Measurements from ENCODE around the gene PPP1R14B. TPM values are rescaled to one million over a fixed set of nuclear protein-coding genes. Genes with fewer than 3 reads are reported as not detected.

The PPP1R14B gene
- total RNA-seq (252 TPM), polyA plus RNA-seq (ENCODE audit: insufficient read depth in 1 of 8, insufficient read length in 8 of 8, low replicate concordance in 1 of 8) (100 to 1,000 TPM; 170 to 222 (median 194) TPM)
- long read RNA-seq, donor 1, transcript PPP1R14B-201 (4 exons, 982 nt) = major isoform, 86 of 90 reads
- long read RNA-seq, donor 1, partial matches to known transcripts = 0 of 90 reads
- long read RNA-seq, donor 1, other reads (novel, unspliced or antisense) = 0 of 90 reads
- long read RNA-seq, donor 2, transcript PPP1R14B-201 (4 exons, 982 nt) = major isoform, 8 of 8 reads
- long read RNA-seq, donor 2, partial matches to known transcripts = 0 of 8 reads
- long read RNA-seq, donor 2, other reads (novel, unspliced or antisense) = 0 of 8 reads
- long read RNA-seq, donor 3, transcript PPP1R14B-201 (4 exons, 982 nt) = major isoform, 183 of 192 reads
- long read RNA-seq, donor 3, partial matches to known transcripts = 0 of 192 reads
- long read RNA-seq, donor 3, other reads (novel, unspliced or antisense) = 7 of 192 reads
- long read RNA-seq, donor 4, transcript PPP1R14B-201 (4 exons, 982 nt) = major isoform, 164 of 176 reads
- long read RNA-seq, donor 4, partial matches to known transcripts = 0 of 176 reads
- long read RNA-seq, donor 4, other reads (novel, unspliced or antisense) = 8 of 176 reads
- long read RNA-seq, donor 5, transcript PPP1R14B-203 (3 exons, 920 nt) = minor isoform, 8 of 412 reads
- long read RNA-seq, donor 5, transcript PPP1R14B-201 (4 exons, 982 nt) = major isoform, 365 of 412 reads
- long read RNA-seq, donor 5, partial matches to known transcripts = 0 of 412 reads
- long read RNA-seq, donor 5, other reads (novel, unspliced or antisense) = 39 of 412 reads
- long read RNA-seq, donor 6, transcript PPP1R14B-201 (4 exons, 982 nt) = major isoform, 340 of 382 reads
- long read RNA-seq, donor 6, transcript PPP1R14B-203 (3 exons, 920 nt) = minor isoform, 12 of 382 reads
- long read RNA-seq, donor 6, partial matches to known transcripts = 0 of 382 reads
- long read RNA-seq, donor 6, other reads (novel, unspliced or antisense) = 28 of 382 reads
- long read RNA-seq, donor 7, transcript PPP1R14B-203 (3 exons, 920 nt) = minor isoform, 7 of 246 reads
- long read RNA-seq, donor 7, transcript PPP1R14B-201 (4 exons, 982 nt) = major isoform, 220 of 246 reads
- long read RNA-seq, donor 7, partial matches to known transcripts = 0 of 246 reads
- long read RNA-seq, donor 7, other reads (novel, unspliced or antisense) = 18 of 246 reads
- long read RNA-seq, donor 8, transcript PPP1R14B-201 (4 exons, 982 nt) = major isoform, 108 of 130 reads
- long read RNA-seq, donor 8, transcript PPP1R14B-203 (3 exons, 920 nt) = minor isoform, 6 of 130 reads
- long read RNA-seq, donor 8, partial matches to known transcripts = 10 of 130 reads
- long read RNA-seq, donor 8, other reads (novel, unspliced or antisense) = 6 of 130 reads
- long read RNA-seq, donor 9, transcript PPP1R14B-201 (4 exons, 982 nt) = major isoform, 125 of 127 reads
- long read RNA-seq, donor 9, partial matches to known transcripts = 0 of 127 reads
- long read RNA-seq, donor 9, other reads (novel, unspliced or antisense) = 0 of 127 reads
- long read RNA-seq, donor 10, transcript PPP1R14B-203 (3 exons, 920 nt) = minor isoform, 6 of 250 reads
- long read RNA-seq, donor 10, transcript PPP1R14B-201 (4 exons, 982 nt) = major isoform, 204 of 250 reads
- long read RNA-seq, donor 10, partial matches to known transcripts = 22 of 250 reads
- long read RNA-seq, donor 10, other reads (novel, unspliced or antisense) = 17 of 250 reads
- long read RNA-seq, donor 11, transcript PPP1R14B-201 (4 exons, 982 nt) = major isoform, 144 of 155 reads
- long read RNA-seq, donor 11, transcript PPP1R14B-203 (3 exons, 920 nt) = minor isoform, 5 of 155 reads
- long read RNA-seq, donor 11, partial matches to known transcripts = 0 of 155 reads
- long read RNA-seq, donor 11, other reads (novel, unspliced or antisense) = 5 of 155 reads

DNA sequence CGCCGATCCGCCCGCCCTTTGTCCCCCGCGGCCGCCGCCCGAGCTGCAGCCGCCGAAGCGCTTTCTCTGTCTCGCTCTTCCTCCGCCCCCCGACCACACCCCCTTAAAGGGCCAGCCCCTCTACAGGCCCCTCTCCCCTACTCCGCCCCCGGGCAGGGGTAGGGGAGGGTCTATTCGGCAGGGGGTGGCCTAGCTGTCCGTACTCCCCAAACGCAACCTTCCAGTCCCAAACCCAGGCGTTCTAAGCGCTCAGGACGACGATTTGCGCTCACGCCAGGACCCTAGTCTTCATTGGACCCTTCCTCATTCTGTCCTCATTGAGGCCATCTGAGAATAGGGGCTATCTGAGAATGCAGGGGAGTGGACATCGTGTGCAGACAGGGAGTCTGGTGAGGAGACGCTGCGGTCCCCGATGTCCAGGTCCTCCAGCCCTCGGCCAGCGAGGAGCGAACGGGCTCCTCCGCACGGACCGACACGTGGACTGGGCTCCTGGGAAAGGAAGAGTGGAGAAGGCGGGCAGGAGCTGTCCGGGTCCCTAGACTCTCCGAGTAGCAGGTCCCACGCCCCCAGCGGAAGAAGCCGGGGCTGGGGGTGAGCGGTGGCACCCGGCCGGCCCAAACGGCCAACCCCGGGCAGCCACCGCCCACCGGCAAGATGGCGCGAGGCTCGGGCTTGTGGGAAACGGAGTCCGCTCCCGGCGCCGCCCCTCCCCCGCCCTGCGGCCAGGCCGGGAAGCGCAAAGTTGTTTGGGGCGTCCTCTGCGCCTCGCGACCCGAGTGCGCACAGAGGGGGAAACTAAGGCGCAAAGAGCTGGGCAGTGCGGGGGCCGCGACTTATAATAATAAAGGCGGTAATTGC, at the start of gene PPP1R14B:
TSS of gene PPP1R14B (minus strand) at position 73 of the 858 bp plus-strand sequence. CDS start 270 bp downstream, outside the sequence.
- 2% methylated on average over 54 of the region's 74 CpGs for WGBS (ENCODE audit: insufficient coverage)
- Histone ChIP-seq H3K4me1 (ENCODE audit: control insufficient read depth, insufficient read depth, low read length) (peaks cover 75% of the 10 kb centered on the region), H3K27ac (ENCODE audit: low read length) (peak within 1 kb of the TSS; percentile 98), H3K36me3 (ENCODE audit: control insufficient read depth, insufficient read depth, low read length) (peaks cover 24% of the 10 kb centered on the region), H3K4me3 (ENCODE audit: low read length) (peak within 1 kb of the TSS; percentile 78), H3K27me3 (ENCODE audit: control insufficient read depth, insufficient read depth, low read length) (no peaks in the 10 kb centered on the region), H3K9me3 (replicated peaks; ENCODE audit: control insufficient read depth, low read depth, low read length) (no peaks in the 10 kb centered on the region)
- peak; percentile 95 for DNase-seq

DNA sequence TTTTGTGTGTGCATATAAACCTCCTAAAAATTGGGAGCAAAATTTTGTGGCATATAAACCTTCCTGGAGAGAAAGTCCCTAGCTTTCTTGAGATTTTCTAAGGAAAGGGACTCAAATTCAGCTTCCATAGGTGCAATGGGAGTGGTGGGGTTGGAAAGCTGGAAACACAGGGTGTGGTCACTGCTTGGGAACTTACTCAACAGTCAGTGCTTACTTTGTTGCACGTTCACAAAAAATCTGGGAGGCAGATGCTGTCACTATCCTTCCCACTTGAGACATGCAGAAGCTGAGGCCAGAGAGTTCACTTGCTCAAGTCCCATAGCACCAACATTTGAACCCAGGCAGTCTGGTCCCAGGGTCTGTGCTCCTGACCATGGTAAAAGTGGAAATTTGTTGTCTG, 49.5 kb upstream of the PPP1R14B start:
- WGBS (ENCODE audit: insufficient coverage) = 0% methylated on average over 1 of the region's 1 CpG
- H3K27me3 ChIP-seq (ENCODE audit: control insufficient read depth, insufficient read depth, low read length) = peaks cover 97% of the 10 kb centered on the region

DNA sequence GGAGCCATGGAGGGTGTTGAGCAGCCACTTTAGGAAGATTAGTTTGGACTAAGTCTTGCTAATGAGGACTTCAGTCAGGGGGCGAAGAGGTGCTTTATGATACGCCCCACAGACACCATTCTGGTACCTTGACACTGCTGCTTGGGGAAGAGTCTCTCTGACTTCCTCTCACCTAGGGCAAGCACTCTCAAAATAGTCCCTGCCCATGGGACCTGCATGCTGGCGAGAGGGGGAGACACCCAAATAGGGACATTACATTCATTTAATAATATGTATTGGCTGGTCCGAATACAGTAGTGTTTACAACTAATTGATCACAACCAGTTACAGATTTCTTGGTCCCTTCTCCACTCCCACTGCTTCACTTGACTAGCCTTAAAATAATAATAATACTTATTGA, 49.0 kb upstream of the PPP1R14B start:
- Histone ChIP-seq H3K36me3 (ENCODE audit: control insufficient read depth, insufficient read depth, low read length) (no peaks in the 10 kb centered on the region), H3K9me3 (replicated peaks; ENCODE audit: control insufficient read depth, low read depth, low read length) (no peaks in the 10 kb centered on the region), H3K27me3 (ENCODE audit: control insufficient read depth, insufficient read depth, low read length) (peaks cover 97% of the 10 kb centered on the region), H3K4me1 (ENCODE audit: control insufficient read depth, insufficient read depth, low read length) (peaks cover 28% of the 10 kb centered on the region), H3K27ac (ENCODE audit: low read length) (no peak overlapping the region), H3K4me3 (ENCODE audit: low read length) (no peak overlapping the region)
- DNase-seq = no peak
- WGBS (ENCODE audit: insufficient coverage) = no CpG with 5 or more reads among the region's 4 CpGs

More for the DNA sequence above, 49.5 kb upstream of the PPP1R14B start:
- H3K9me3 ChIP-seq (replicated peaks; ENCODE audit: control insufficient read depth, low read depth, low read length) = no peaks in the 10 kb centered on the region
- DNase-seq = no peak
- no peak overlapping the region for H3K27ac ChIP-seq (ENCODE audit: low read length)
- H3K4me1 ChIP-seq (ENCODE audit: control insufficient read depth, insufficient read depth, low read length) = peaks cover 27% of the 10 kb centered on the region
- H3K36me3 ChIP-seq (ENCODE audit: control insufficient read depth, insufficient read depth, low read length) = no peaks in the 10 kb centered on the region
- H3K4me3 ChIP-seq (ENCODE audit: low read length) = no peak overlapping the region

- Histone ChIP-seq H3K4me3 (ENCODE audit: low read length) (no peak overlapping the region), H3K27me3 (ENCODE audit: control insufficient read depth, insufficient read depth, low read length) (peaks cover 97% of the 10 kb centered on the region), H3K9me3 (replicated peaks; ENCODE audit: control insufficient read depth, low read depth, low read length) (no peaks in the 10 kb centered on the region), H3K4me1 (ENCODE audit: control insufficient read depth, insufficient read depth, low read length) (peaks cover 18% of the 10 kb centered on the region), H3K27ac (ENCODE audit: low read length) (no peak overlapping the region), H3K36me3 (ENCODE audit: control insufficient read depth, insufficient read depth, low read length) (no peaks in the 10 kb centered on the region)
- WGBS (ENCODE audit: insufficient coverage) = 60% methylated on average over 1 of the region's 3 CpGs
- no peak for DNase-seq
Measured at GRCh38 chr11:64294774-64295173, 48.0 kb upstream of the PPP1R14B start.

DNA sequence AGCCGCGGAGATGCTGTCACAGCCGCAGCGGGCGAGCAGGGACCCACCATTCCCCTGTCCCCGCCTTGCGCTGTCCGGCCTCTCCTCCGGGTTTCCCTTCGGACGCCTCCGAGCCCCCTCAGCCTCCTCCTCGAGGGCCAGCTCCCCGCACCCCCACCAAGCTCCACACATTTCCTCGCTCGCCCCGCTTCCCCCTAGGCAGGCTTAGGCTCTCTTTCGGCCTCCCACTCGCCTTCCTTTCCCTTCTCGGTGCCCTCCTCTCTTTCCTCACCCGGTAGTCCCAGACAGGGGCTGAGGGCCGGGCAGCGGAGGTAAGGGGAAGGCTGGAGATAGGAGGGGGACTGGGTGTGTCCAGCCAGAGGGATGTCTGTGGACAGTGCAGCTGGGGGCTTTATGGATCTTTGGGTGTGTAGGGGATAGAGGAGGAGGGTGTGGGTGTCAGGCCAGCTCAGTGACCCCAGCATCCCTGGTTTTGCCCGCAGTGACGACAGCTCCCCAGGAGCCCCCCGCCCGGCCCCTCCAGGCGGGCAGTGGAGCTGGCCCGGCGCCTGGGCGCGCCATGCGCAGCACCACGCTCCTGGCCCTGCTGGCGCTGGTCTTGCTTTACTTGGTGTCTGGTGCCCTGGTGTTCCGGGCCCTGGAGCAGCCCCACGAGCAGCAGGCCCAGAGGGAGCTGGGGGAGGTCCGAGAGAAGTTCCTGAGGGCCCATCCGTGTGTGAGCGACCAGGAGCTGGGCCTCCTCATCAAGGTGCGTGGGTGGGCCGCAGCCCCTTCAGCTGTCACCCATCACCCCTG, 45.9 kb upstream of the PPP1R14B start:
- Histone ChIP-seq H3K4me3 (ENCODE audit: low read length) (no peak overlapping the region), H3K27me3 (ENCODE audit: control insufficient read depth, insufficient read depth, low read length) (peaks cover 81% of the 10 kb centered on the region), H3K4me1 (ENCODE audit: control insufficient read depth, insufficient read depth, low read length) (peaks cover 9% of the 10 kb centered on the region), H3K9me3 (replicated peaks; ENCODE audit: control insufficient read depth, low read depth, low read length) (no peaks in the 10 kb centered on the region), H3K36me3 (ENCODE audit: control insufficient read depth, insufficient read depth, low read length) (peaks cover 7% of the 10 kb centered on the region), H3K27ac (ENCODE audit: low read length) (no peak overlapping the region)
- WGBS (ENCODE audit: insufficient coverage) = 24% methylated on average over 34 of the region's 42 CpGs
- DNase-seq = no peak

DNA sequence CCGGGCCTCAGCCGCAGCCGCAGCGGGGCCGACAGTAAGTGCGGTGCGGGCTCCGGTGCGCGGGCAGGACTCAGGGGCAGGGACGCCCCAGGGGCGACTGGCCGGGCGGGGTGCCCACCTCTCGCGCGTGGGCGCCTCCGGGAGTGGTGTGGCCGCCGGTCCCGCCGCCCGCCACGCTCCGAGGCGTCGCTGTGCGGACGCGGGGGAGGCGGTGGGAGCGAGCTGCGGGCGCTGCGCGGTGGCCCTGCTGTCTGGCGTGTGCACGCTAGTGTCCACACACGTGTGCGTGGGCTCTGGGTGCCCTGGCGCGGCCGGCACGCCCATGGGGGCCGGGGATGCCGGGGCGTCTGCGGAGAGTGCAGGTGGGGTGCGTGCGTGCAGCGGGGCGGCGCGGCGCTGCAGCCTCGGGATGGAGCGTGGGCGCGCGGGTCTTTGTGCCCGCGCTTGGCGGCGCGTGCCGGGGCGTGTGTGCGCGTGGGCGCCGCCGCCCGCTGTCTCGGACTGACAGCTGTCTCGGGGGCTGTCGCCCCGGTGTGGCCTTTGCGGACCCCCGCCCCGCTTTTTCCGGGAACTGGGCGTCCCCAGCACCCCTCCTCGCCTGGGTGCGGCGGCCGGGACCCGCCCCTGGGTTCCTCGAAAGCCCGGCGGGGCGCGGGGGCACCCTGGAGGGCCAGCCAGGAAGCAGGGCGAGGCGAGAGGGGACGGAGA, 45.2 kb upstream of the PPP1R14B start:
- Histone ChIP-seq H3K27me3 (ENCODE audit: control insufficient read depth, insufficient read depth, low read length) (peaks cover 73% of the 10 kb centered on the region), H3K27ac (ENCODE audit: low read length) (no peak overlapping the region), H3K9me3 (replicated peaks; ENCODE audit: control insufficient read depth, low read depth, low read length) (no peaks in the 10 kb centered on the region), H3K4me3 (ENCODE audit: low read length) (no peak overlapping the region), H3K36me3 (ENCODE audit: control insufficient read depth, insufficient read depth, low read length) (peaks cover 7% of the 10 kb centered on the region), H3K4me1 (ENCODE audit: control insufficient read depth, insufficient read depth, low read length) (peaks cover 12% of the 10 kb centered on the region)
- no peak for DNase-seq
- under 1% methylated on average over 96 of the region's 96 CpGs for WGBS (ENCODE audit: insufficient coverage)

GRCh38 chr11:64291262-64291751, 44.6 kb upstream of the PPP1R14B start, which contains the start of gene KCNK4:
Gene KCNK4, plus strand, starts transcription at chr11:64291302. Its CDS starts 1,717 bp downstream, at chr11:64293019.
- peaks cover 7% of the 10 kb centered on the region for H3K36me3 ChIP-seq (ENCODE audit: control insufficient read depth, insufficient read depth, low read length)
- no peak within 1 kb of the TSS for H3K4me3 ChIP-seq (ENCODE audit: low read length)
- no peak for DNase-seq
- no peaks in the 10 kb centered on the region for H3K9me3 ChIP-seq (replicated peaks; ENCODE audit: control insufficient read depth, low read depth, low read length)
- H3K27me3 ChIP-seq (ENCODE audit: control insufficient read depth, insufficient read depth, low read length) = peaks cover 67% of the 10 kb centered on the region
- WGBS (ENCODE audit: insufficient coverage) = 1% methylated on average over 44 of the region's 45 CpGs
- peaks cover 18% of the 10 kb centered on the region for H3K4me1 ChIP-seq (ENCODE audit: control insufficient read depth, insufficient read depth, low read length)
- no peak within 1 kb of the TSS for H3K27ac ChIP-seq (ENCODE audit: low read length)

All from muscle of leg (tissue), 16 donors.